Measurements from ENCODE around the gene DDX20. TPM values are rescaled to one million over a fixed set of nuclear protein-coding genes. Genes with fewer than 3 reads are reported as not detected.

DDX20 gene, protein sequence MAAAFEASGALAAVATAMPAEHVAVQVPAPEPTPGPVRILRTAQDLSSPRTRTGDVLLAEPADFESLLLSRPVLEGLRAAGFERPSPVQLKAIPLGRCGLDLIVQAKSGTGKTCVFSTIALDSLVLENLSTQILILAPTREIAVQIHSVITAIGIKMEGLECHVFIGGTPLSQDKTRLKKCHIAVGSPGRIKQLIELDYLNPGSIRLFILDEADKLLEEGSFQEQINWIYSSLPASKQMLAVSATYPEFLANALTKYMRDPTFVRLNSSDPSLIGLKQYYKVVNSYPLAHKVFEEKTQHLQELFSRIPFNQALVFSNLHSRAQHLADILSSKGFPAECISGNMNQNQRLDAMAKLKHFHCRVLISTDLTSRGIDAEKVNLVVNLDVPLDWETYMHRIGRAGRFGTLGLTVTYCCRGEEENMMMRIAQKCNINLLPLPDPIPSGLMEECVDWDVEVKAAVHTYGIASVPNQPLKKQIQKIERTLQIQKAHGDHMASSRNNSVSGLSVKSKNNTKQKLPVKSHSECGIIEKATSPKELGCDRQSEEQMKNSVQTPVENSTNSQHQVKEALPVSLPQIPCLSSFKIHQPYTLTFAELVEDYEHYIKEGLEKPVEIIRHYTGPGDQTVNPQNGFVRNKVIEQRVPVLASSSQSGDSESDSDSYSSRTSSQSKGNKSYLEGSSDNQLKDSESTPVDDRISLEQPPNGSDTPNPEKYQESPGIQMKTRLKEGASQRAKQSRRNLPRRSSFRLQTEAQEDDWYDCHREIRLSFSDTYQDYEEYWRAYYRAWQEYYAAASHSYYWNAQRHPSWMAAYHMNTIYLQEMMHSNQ
- total RNA-seq = 24.7 and 29.2 TPM in 2 replicates

DNA sequence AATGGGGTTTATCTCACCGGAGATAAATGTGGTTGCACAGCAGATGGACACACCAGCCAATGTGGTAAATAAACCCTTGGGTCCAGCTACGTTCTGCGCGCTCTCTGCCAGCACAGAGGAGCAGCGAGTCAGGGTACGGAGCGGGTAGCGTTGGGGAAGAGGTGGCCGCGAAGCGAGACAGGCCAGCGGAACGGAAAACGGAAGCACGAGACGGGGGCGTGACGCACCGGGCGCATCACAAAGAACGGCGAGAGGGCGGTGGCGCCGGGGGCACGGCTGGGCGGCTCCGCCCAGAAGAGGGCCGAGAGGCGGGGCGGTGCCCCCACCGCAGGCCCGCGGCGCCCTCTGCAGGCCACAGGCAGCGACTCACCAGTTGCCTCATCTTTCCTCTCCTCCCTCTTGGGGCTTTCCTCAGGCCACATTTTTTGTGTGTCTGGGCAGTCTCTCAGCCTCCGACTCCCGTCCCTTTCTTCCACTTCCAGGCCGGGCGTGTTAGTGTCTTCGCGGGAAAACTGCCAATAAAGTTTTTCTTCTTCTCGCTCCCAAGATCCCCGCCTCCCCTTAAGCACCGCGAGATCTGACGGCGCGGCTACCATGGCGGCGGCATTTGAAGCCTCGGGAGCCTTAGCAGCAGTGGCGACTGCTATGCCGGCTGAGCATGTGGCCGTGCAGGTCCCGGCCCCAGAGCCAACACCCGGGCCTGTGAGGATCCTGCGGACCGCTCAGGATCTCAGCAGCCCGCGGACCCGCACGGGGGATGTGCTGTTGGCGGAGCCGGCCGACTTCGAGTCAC lies at the start of gene DDX20:
DDX20 (plus strand) TSS at position 571 of the 793 bp plus-strand sequence; CDS start at position 595, 24 bp downstream.
- peak; percentile 78 for DNase-seq (ENCODE audit: low read depth)
- TF ChIP-seq, protein P1, sequence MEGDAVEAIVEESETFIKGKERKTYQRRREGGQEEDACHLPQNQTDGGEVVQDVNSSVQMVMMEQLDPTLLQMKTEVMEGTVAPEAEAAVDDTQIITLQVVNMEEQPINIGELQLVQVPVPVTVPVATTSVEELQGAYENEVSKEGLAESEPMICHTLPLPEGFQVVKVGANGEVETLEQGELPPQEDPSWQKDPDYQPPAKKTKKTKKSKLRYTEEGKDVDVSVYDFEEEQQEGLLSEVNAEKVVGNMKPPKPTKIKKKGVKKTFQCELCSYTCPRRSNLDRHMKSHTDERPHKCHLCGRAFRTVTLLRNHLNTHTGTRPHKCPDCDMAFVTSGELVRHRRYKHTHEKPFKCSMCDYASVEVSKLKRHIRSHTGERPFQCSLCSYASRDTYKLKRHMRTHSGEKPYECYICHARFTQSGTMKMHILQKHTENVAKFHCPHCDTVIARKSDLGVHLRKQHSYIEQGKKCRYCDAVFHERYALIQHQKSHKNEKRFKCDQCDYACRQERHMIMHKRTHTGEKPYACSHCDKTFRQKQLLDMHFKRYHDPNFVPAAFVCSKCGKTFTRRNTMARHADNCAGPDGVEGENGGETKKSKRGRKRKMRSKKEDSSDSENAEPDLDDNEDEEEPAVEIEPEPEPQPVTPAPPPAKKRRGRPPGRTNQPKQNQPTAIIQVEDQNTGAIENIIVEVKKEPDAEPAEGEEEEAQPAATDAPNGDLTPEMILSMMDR (IDR thresholded peaks at IDR 0.05; ENCODE audit: insufficient read depth, low read length, poor library complexity, severe bottlenecking) = peak; percentile 71
- H3K4me3 ChIP-seq (ENCODE audit: low read depth, low read length) = peak within 1 kb of the TSS; percentile 81
- H3K36me3 ChIP-seq (ENCODE audit: control insufficient read depth, insufficient read depth, low read length) = no peaks in the 10 kb centered on the region
- no peaks in the 10 kb centered on the region for H3K27me3 ChIP-seq (ENCODE audit: control insufficient read depth, insufficient read depth, low read length)

DNA sequence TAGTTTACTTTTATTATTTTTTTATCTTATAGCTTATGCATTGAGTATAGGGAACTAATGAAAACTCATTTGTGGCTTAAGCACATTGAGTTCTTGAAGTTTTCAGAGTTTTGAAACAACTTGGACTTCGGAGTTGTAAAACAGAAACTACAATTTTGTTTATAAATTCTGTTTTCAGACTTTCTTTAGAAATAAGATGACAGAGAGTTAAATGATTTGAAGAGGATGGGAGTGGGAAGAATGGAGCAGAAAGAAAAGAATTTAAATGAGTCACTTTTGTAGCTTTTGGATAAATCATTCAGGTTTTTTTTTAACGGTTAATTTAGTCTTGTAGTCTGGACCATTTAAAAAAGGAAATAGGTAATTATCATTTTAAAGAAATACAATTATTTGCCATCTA lies 48.8 kb upstream of the DDX20 start:
- H3K4me3 ChIP-seq (ENCODE audit: low read depth, low read length) = no peak overlapping the region
- TF ChIP-seq, protein P1 (IDR thresholded peaks at IDR 0.05; ENCODE audit: insufficient read depth, low read length, poor library complexity, severe bottlenecking) = no peak
- no peak for DNase-seq (ENCODE audit: low read depth)

DNA sequence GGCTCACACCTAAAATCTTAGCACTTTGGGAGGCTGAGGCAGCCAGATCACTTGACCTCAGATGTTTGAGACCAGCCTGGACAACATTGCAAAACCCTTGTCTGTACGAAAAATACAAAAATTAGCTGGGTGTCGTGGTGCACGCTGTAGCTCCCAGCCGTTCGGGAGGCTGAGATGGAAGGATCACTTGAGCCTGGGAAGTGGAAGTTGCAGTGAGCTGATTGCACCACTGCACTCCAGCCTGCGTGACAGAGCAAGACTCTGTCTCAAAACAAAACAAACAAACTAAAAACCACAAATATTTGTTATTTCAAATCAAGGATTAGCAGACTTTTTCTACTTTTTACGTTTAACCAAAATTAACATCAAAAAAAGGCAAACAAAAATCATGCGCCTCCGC lies 47.8 kb upstream of the DDX20 start:
- Histone ChIP-seq H3K27me3 (ENCODE audit: control insufficient read depth, insufficient read depth, low read length) (no peaks in the 10 kb centered on the region), H3K4me3 (ENCODE audit: low read depth, low read length) (no peak overlapping the region), H3K36me3 (ENCODE audit: control insufficient read depth, insufficient read depth, low read length) (no peaks in the 10 kb centered on the region)
- TF ChIP-seq, protein P1 (IDR thresholded peaks at IDR 0.05; ENCODE audit: insufficient read depth, low read length, poor library complexity, severe bottlenecking) = no peak
- DNase-seq (ENCODE audit: low read depth) = no peak

More for the DNA sequence above, 48.8 kb upstream of the DDX20 start:
- no peaks in the 10 kb centered on the region for H3K36me3 ChIP-seq (ENCODE audit: control insufficient read depth, insufficient read depth, low read length)
- no peaks in the 10 kb centered on the region for H3K27me3 ChIP-seq (ENCODE audit: control insufficient read depth, insufficient read depth, low read length)

DNA sequence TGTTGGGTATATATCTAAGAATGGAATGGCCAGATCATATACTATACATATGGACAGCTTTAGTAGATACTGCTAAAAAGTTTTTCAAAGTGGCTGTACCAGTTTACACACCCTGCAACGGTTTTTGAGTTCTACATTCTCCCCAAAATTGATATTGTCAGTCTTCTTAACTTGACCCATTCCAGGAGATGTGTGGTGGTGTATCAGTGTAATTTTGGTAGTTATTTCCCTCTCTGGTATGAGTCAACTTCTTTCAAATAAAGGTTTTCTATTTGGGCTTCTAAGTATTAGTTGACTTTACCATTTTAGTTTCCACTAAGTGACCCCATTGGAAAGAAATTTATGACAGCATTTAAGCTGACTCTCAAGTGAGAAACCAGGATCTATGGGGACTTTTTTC lies 45.7 kb upstream of the DDX20 start:
- TF ChIP-seq, protein P1 (IDR thresholded peaks at IDR 0.05; ENCODE audit: insufficient read depth, low read length, poor library complexity, severe bottlenecking) = no peak
- no peaks in the 10 kb centered on the region for H3K27me3 ChIP-seq (ENCODE audit: control insufficient read depth, insufficient read depth, low read length)
- H3K36me3 ChIP-seq (ENCODE audit: control insufficient read depth, insufficient read depth, low read length) = no peaks in the 10 kb centered on the region
- no peak overlapping the region for H3K4me3 ChIP-seq (ENCODE audit: low read depth, low read length)
- no peak for DNase-seq (ENCODE audit: low read depth)

DNA sequence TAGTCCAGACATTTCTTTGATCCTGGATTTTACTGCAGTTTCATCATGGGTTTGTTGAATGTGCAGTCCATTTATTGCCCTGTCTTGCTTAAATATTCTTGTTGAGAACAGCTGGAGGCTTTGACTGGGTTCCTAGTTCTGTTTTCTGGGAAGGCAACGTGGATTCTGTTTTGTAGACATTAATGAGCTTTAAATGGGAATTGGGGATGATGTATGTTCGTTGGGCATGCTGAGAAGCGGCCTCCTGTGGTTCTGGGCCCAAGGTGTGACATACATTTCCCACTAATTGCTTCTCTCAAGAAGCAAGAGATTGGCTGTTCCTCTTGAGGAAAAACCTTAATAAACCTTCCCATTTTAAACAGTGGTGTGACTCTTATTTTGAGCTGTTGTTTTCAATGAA lies 39.4 kb upstream of the DDX20 start:
- no peak for DNase-seq (ENCODE audit: low read depth)
- Histone ChIP-seq H3K27me3 (ENCODE audit: control insufficient read depth, insufficient read depth, low read length) (no peaks in the 10 kb centered on the region), H3K4me3 (ENCODE audit: low read depth, low read length) (no peak overlapping the region), H3K36me3 (ENCODE audit: control insufficient read depth, insufficient read depth, low read length) (no peaks in the 10 kb centered on the region)
- TF ChIP-seq, protein P1 (IDR thresholded peaks at IDR 0.05; ENCODE audit: insufficient read depth, low read length, poor library complexity, severe bottlenecking) = no peak

Data from kidney epithelial cell (primary cell).